HG03097 (cell line): ENCODE results near the gene IGIP.

ENCODE experiments used
- ATAC-seq: cut with Tn5 transposase; IDR thresholded peaks from one replicate; pipeline ENCODE4 v1.9.1; 2021; ENCODE audit not compliant: unreplicated experiment, low FRiP score

The IGIP gene

DNA sequence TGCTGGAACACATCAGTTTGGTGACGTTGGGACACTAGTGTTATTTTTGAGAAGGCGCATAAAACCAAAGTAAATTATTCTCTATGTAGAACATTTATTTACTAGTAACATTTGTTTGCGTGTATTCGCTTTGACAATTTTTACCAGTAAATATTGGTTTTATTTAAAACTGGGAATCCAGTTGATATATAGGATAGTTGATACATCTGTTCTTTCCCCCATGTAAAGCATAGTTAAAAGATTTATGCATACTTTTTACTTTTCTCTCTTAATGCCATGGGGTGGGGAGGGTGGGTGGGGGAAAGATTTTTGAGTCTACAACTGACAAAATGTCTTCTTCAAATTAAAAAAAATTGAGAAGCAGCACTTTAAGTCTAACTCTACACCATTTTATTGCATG lies at the start of gene IGIP:
Gene IGIP (plus strand): TSS at position 301 of the 400 bp plus-strand sequence. CDS start 2,540 bp downstream, outside the sequence.
- ATAC-seq, result no peak

GRCh38 chr5:140076142-140076541 lies 49.6 kb upstream of the IGIP start:
- no peak for ATAC-seq

DNA sequence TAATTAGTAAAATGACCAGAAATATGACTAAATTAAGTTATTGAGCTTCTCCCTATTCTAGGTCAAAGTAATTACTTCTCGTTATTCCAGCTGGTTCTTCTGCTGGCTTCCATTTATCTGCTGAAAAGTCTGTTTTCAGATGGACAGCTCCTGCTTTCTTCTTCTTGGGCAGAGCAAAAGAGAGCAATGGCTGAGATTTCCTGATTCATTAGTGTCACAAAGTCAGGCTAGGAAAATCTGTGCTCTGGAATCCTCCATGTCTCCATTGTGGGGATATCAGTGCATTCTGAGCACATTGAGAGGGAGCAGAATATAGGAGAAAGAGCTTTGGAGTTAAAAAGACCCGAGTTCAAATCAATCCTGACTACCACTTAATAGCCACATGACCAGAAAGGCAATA lies 48.9 kb upstream of the IGIP start:
- ATAC-seq, result no peak

DNA sequence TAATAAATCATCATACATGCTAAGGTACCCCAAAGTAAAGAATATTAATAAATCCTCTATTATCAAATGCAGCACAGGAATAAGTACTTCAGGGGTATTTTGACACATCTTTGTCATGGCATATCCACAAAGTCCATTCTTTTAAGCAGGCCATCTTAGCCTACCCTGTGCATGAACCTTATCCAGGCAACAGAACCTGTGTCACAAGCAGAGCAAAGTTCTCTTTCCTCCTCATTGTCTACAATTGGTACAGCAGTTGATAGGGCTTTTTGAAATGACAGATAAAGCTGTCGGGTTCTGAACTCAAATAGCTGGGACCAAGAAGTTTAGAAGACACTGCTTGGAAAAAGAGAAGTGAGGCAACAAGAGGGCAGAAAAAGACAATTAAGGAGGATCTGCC lies 42.6 kb upstream of the IGIP start:
- ATAC-seq, result no peak

DNA sequence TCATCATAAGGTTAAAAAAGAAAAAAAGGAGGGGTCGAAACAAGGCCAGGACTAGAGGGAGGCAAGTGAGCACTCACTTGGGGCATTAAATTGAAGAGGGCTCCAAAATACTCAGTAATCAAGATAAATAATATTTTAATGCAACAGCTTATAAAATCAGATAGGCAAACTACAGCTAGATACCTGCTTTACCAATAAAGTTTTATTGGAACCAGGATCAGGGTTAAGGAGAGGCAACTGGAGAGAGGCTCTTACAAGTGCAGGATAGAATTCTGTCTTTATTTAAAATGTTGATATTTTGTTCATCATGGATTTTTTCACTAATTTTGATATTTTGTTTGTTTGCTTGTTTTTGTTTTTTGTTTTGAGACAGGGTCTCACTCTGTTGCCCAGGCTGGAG lies 42.1 kb upstream of the IGIP start:
- ATAC-seq, result no peak

DNA sequence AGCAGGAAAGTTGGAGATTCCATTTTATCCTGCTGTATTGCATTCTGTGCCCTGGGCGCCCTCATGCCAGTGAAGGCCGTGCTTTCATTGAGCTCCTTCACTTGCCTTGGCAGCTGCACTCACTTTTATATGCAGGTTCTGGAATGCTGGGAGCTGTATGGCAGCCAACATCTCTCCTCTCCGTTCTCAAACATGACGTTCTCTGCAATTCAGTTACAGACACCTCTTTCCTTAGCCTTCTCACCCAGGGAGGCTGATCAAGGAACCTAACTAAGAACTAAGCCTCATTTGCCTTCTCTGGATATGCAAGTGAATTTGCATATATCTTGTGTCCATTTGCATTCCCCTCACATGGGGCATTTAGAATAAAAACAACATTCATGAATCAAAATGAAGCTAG lies 41.2 kb upstream of the IGIP start:
- ATAC-seq, result no peak

GRCh38 chr5:140090251-140090650 lies 35.5 kb upstream of the IGIP start:
- no peak for ATAC-seq

DNA sequence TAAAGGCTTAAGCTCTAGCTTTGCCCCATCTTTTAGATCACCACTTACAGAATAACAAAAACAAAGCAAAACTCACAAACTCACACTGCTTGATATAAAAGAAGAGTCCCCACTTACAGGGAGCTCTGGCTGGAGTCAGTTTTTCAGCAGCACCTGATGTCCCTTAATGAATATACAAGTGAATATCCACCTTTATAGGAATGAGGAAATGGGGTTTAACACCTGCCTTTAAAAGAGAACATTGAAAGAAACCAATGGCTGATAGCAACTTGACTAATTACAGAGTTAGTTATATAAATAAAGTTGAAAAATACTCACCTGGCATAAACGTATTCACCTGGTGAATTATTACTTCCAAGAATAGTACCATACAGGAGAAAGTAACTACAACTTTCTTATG lies 32.6 kb upstream of the IGIP start:
- ATAC-seq, result no peak

DNA sequence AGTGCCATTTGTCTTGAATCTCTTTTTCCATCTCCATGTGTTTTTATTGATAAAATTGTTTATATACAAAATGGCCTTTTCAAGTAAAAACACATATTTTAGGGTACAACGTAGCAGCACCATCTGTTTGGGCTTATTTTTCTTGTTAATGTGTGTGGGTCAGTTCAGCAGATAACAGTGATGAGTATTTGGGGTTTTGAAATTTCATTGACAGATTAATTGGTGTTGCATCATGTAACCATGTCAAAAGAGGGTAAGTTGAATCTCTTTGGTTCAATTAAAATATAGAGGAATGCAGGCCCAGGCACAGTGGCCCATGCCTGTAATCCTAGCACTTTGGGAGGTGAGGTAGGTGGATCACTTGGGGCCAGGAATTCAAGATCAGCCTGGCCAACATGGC lies 31.9 kb upstream of the IGIP start:
- no peak for ATAC-seq

GRCh38 chr5:140094889-140095288 lies 30.8 kb upstream of the IGIP start:
- ATAC-seq, result no peak

DNA sequence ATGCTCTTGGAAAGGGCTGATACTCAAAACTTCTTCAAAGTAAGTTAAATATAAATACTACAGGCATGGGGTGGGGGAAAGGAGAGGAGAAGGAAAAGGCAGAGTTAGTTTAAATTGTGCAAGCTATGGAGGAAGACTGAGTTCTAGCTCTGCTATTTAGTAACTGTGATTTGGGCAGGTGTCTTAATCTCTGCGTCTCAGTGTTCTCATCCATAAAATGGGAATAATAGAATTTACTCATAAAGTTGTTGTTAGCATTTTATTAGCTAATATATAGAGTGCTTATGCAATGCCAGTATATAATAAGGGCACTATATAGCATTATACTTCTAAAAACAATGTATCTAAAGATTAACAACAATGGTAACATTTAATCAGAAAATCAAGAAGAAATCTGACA lies 24.6 kb upstream of the IGIP start:
- no peak for ATAC-seq

- ATAC-seq, result no peak
Observed at GRCh38 chr5:140103154-140103553, 22.6 kb upstream of the IGIP start.

- no peak for ATAC-seq
Observed at GRCh38 chr5:140104100-140104499, 21.6 kb upstream of the IGIP start.

DNA sequence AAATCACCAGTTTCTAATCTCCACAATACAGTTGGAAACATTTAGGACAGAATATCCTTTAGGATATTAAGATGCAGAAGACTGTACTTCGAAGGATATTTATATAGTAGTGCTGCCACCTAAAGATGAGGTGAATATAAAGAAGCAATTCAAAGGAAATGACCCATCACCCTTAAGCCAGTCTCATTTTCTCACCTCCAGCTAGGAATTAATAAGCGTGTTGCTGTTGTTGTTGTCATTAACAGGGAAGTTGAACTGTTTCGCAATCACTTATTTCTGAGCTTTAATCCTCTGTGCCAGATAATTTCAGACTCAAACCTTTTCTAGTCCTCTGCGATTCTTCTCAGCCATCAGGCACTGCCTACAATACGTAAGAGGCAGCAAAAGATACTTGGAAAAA lies 19.6 kb upstream of the IGIP start:
- ATAC-seq, result no peak

GRCh38 chr5:140106805-140107311 lies 18.9 kb upstream of the IGIP start:
- no peak for ATAC-seq

- peak; percentile 89 for ATAC-seq
Observed at GRCh38 chr5:140107312-140108092, 18.2 kb upstream of the IGIP start.

GRCh38 chr5:140108093-140109017 lies 17.4 kb upstream of the IGIP start:
- no peak for ATAC-seq

- no peak for ATAC-seq
Observed at GRCh38 chr5:140109018-140109758, 16.5 kb upstream of the IGIP start.

DNA sequence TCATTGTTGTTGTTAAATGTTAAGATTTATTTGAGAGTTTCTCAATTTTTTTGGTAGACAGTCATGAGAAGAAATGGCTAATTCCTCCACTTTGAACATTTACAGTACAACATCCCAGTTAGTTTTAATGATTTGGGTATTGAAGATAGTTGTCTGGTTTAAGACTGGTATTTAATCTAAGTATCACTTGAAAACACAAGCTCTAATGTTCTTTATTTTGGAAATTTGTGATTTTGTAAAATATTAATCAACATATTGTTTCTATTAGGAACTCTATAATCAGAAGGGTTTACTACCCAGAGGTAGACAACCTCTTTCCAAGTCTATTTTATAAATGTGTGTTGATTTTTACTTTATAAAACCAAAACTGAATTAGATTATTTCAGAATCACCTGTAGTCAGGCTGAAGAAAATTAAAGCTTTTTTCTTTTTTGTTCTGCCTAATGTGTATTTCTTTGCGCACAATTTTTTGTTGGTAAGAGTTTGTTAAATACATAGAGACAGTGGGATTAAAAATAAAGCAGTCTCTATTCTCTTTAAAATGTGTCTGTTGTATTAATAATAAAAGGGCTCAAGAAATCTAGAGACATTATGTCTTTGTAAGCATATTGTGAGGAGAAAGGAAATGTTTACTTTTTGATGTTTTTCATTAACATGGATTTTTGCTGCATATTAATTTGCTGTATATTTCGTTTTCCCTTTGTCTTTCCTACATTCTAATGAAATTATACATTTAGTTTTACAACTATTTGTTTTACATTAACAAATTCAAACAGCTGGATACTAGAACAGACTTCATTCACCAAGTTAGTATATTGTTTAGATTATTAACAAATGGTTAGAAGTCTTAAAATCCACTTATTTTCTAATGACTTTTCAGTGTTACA lies 15.7 kb upstream of the IGIP start:
- no peak for ATAC-seq

GRCh38 chr5:140110646-140110957 lies 15.1 kb upstream of the IGIP start:
- no peak for ATAC-seq
